Lower leg skin (tissue), 3 donors: ENCODE measurements around the gene ENC1.

Experiments used
- POLR2A ChIP-seq, 2 donors: fragments of 450-650 bp; IDR thresholded peaks; one replicate each; pipeline ENCODE4 v1.6.1; 2016 to 2017; ENCODE audit warnings: antibody characterized with exemption in 2 of 2, mild to moderate bottlenecking in 1 of 2, moderate library complexity in 1 of 2
- TF ChIP-seq, protein P1 (sequence below), 3 donors: fragments of 450-650 bp; IDR thresholded peaks; one replicate each; pipeline ENCODE4 v1.5.1; 2016; ENCODE audit warnings: antibody characterized with exemption in 3 of 3, mild to moderate bottlenecking in 3 of 3, moderate library complexity in 2 of 3

DNA sequence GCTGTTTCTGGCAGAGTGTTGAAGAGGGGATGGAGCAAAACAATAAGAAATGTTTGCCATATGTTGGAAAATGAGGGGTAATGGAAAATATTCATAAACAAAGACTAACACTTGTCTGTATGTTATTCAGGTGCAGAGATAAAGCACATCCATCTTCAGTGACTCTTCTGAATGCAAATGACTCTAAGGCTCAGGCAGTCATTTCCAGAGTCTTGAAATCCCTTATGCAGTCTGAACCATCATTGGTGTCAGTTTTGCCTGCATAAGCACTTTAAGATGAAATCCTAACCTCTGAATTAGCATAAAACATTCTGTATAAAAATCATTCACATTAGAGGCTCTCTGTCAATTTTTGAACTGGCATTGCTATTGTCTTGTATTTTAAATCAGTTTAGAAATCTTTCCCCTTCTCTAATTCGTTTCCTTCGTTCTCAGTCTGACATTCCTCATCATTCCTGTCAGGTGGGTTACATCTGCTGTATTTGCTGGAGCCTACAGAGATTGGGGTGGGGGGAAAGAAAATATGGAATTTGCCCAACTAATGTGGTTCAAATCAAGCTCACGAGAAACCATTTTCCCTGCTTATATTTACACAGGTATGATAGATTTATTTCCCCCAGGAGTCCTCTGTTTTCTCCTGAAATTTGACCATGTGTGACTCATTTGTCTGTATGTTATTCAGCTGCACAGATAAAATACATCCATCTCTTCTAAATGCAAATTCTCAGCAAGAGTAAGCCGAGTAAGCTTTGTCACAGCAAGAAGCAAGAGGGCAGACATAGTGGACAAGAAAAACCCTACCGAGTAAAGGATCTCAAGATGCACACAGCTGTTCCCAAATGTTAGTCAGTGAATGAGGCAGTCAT, 31.6 kb downstream of the ENC1 start:
- TF ChIP-seq, protein P1, sequence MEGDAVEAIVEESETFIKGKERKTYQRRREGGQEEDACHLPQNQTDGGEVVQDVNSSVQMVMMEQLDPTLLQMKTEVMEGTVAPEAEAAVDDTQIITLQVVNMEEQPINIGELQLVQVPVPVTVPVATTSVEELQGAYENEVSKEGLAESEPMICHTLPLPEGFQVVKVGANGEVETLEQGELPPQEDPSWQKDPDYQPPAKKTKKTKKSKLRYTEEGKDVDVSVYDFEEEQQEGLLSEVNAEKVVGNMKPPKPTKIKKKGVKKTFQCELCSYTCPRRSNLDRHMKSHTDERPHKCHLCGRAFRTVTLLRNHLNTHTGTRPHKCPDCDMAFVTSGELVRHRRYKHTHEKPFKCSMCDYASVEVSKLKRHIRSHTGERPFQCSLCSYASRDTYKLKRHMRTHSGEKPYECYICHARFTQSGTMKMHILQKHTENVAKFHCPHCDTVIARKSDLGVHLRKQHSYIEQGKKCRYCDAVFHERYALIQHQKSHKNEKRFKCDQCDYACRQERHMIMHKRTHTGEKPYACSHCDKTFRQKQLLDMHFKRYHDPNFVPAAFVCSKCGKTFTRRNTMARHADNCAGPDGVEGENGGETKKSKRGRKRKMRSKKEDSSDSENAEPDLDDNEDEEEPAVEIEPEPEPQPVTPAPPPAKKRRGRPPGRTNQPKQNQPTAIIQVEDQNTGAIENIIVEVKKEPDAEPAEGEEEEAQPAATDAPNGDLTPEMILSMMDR (IDR thresholded peaks at IDR 0.05) = no peak
- TF ChIP-seq POLR2A (IDR thresholded peaks at IDR 0.05) = no peak
